ENCODE measurements around the gene ZNF469.

GRCh38 chr16:88378836-88379693 lies 3.7 kb upstream of the ZNF469 start:
- no peak for TF ChIP-seq POLR2AphosphoS5 (IDR thresholded peaks at IDR 0.05)
- TF ChIP-seq, protein P1, sequence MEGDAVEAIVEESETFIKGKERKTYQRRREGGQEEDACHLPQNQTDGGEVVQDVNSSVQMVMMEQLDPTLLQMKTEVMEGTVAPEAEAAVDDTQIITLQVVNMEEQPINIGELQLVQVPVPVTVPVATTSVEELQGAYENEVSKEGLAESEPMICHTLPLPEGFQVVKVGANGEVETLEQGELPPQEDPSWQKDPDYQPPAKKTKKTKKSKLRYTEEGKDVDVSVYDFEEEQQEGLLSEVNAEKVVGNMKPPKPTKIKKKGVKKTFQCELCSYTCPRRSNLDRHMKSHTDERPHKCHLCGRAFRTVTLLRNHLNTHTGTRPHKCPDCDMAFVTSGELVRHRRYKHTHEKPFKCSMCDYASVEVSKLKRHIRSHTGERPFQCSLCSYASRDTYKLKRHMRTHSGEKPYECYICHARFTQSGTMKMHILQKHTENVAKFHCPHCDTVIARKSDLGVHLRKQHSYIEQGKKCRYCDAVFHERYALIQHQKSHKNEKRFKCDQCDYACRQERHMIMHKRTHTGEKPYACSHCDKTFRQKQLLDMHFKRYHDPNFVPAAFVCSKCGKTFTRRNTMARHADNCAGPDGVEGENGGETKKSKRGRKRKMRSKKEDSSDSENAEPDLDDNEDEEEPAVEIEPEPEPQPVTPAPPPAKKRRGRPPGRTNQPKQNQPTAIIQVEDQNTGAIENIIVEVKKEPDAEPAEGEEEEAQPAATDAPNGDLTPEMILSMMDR (IDR thresholded peaks at IDR 0.05), result no peak
- TF ChIP-seq POLR2A (IDR thresholded peaks at IDR 0.05), result no peak

Data from gastroesophageal sphincter (tissue), 3 donors.